Peyer's patch (tissue), 4 donors: ENCODE measurements around the gene ZNF148.

Source experiments
- POLR2A ChIP-seq, 2 donors: fragments of 450-650 bp; IDR thresholded peaks; one replicate each; pipeline ENCODE4 v1.5.1; 2017; ENCODE audit warnings: antibody characterized with exemption in 2 of 2, mild to moderate bottlenecking in 2 of 2, moderate library complexity in 2 of 2
- TF ChIP-seq, protein P1 (sequence below), 6 experiments: fragments of 450-650 bp in 4 of 6; fragments of 200-600 bp in 2 of 6; sonication (generic) in 1 of 6; IDR thresholded peaks; one replicate each; pipeline ENCODE4 v1.5.1; 2017 to 2019; ENCODE audit warnings: antibody characterized with exemption in 6 of 6, mild to moderate bottlenecking in 3 of 6, moderate library complexity in 1 of 6

GRCh38 chr3:125310623-125311081 lies 64.5 kb downstream of the ZNF148 start:
- no peak for TF ChIP-seq POLR2A (IDR thresholded peaks at IDR 0.05)
- TF ChIP-seq, protein P1, sequence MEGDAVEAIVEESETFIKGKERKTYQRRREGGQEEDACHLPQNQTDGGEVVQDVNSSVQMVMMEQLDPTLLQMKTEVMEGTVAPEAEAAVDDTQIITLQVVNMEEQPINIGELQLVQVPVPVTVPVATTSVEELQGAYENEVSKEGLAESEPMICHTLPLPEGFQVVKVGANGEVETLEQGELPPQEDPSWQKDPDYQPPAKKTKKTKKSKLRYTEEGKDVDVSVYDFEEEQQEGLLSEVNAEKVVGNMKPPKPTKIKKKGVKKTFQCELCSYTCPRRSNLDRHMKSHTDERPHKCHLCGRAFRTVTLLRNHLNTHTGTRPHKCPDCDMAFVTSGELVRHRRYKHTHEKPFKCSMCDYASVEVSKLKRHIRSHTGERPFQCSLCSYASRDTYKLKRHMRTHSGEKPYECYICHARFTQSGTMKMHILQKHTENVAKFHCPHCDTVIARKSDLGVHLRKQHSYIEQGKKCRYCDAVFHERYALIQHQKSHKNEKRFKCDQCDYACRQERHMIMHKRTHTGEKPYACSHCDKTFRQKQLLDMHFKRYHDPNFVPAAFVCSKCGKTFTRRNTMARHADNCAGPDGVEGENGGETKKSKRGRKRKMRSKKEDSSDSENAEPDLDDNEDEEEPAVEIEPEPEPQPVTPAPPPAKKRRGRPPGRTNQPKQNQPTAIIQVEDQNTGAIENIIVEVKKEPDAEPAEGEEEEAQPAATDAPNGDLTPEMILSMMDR (IDR thresholded peaks at IDR 0.05), result no peak
